Activated naive CD8-positive, alpha-beta T cell (primary cell): Measurements from ENCODE around the gene C12orf54.
"Not testable (repeated sequence)": the region's sequence is repeated elsewhere in the genome, so short reads cannot be mapped to it uniquely, and the experiment has no call there.

ENCODE experiments used
- H3K27ac Mint-ChIP-seq: one replicate; pipeline ENCODE4 v1.8.0; 2021; ENCODE audit warnings: mixed read lengths
- H3K27me3 Mint-ChIP-seq: one replicate; pipeline ENCODE4 v1.8.0; 2021; ENCODE audit warnings: mixed read lengths
- H3K36me3 Mint-ChIP-seq: one replicate; pipeline ENCODE4 v1.8.0; 2021; ENCODE audit warnings: mixed read lengths
- H3K4me1 Mint-ChIP-seq: one replicate; pipeline ENCODE4 v1.8.0; 2021; ENCODE audit warnings: low read depth, mixed read lengths
- H3K4me3 Mint-ChIP-seq: one replicate; pipeline ENCODE4 v1.8.0; 2021; ENCODE audit warnings: mild to moderate bottlenecking, mixed read lengths
- H3K9me3 Mint-ChIP-seq: one replicate; pipeline ENCODE4 v1.8.0; 2021; ENCODE audit warnings: low read depth, mixed read lengths

The C12orf54 gene

GRCh38 chr12:48482198-48482597 is at the start of gene C12orf54:
Gene C12orf54 (plus strand): TSS chr12:48482498. CDS start chr12:48483297, 799 bp downstream.
- H3K4me3 Mint-ChIP-seq = no peak within 1 kb of the TSS
- H3K27me3 Mint-ChIP-seq = no peaks in the 10 kb centered on the region
- H3K9me3 Mint-ChIP-seq = peaks cover 5% of the 10 kb centered on the region
- no peaks in the 10 kb centered on the region for H3K4me1 Mint-ChIP-seq
- H3K27ac Mint-ChIP-seq = no peak within 1 kb of the TSS
- H3K36me3 Mint-ChIP-seq = no peaks in the 10 kb centered on the region

- H3K27ac Mint-ChIP-seq, H3K4me3 Mint-ChIP-seq, H3K4me1 Mint-ChIP-seq: not testable (repeated sequence)
- Mint-ChIP-seq H3K27me3 (peaks cover 11% of the 10 kb centered on the region), H3K9me3 (peaks cover 15% of the 10 kb centered on the region), H3K36me3 (peaks cover 16% of the 10 kb centered on the region)
Observed at GRCh38 chr12:48434016-48434415, 48.3 kb upstream of the C12orf54 start.

- Mint-ChIP-seq H3K9me3 (no peaks in the 10 kb centered on the region), H3K4me3 (no peak overlapping the region), H3K27ac (no peak overlapping the region), H3K36me3 (peaks cover 2% of the 10 kb centered on the region), H3K4me1 (peaks cover 8% of the 10 kb centered on the region), H3K27me3 (no peaks in the 10 kb centered on the region)
Observed at GRCh38 chr12:48441069-48441468, 41.2 kb upstream of the C12orf54 start.

- Mint-ChIP-seq H3K4me3 (no peak overlapping the region), H3K27ac (no peak overlapping the region), H3K27me3 (no peaks in the 10 kb centered on the region), H3K9me3 (no peaks in the 10 kb centered on the region), H3K36me3 (peaks cover 2% of the 10 kb centered on the region), H3K4me1 (peaks cover 15% of the 10 kb centered on the region)
Observed at GRCh38 chr12:48442179-48442847, 40.0 kb upstream of the C12orf54 start.

- no peaks in the 10 kb centered on the region for H3K27me3 Mint-ChIP-seq
- H3K27ac Mint-ChIP-seq = no peak overlapping the region
- H3K4me1 Mint-ChIP-seq = peaks cover 15% of the 10 kb centered on the region
- no peaks in the 10 kb centered on the region for H3K36me3 Mint-ChIP-seq
- H3K4me3 Mint-ChIP-seq = no peak overlapping the region
- H3K9me3 Mint-ChIP-seq = peaks cover 3% of the 10 kb centered on the region
Observed at GRCh38 chr12:48445538-48445937, 36.8 kb upstream of the C12orf54 start.

GRCh38 chr12:48446161-48446776 is 36.0 kb upstream of the C12orf54 start:
- H3K4me3 Mint-ChIP-seq = no peak overlapping the region
- no peak overlapping the region for H3K27ac Mint-ChIP-seq

GRCh38 chr12:48447755-48448154 is 34.5 kb upstream of the C12orf54 start:
- H3K27me3 Mint-ChIP-seq = no peaks in the 10 kb centered on the region
- H3K9me3 Mint-ChIP-seq = peaks cover 3% of the 10 kb centered on the region
- no peaks in the 10 kb centered on the region for H3K36me3 Mint-ChIP-seq
- H3K4me3 Mint-ChIP-seq = no peak overlapping the region
- no peak overlapping the region for H3K27ac Mint-ChIP-seq
- H3K4me1 Mint-ChIP-seq = peaks cover 15% of the 10 kb centered on the region

More at GRCh38 chr12:48446161-48446776, 36.0 kb upstream of the C12orf54 start:
- no peaks in the 10 kb centered on the region for H3K27me3 Mint-ChIP-seq
- H3K9me3 Mint-ChIP-seq = peaks cover 3% of the 10 kb centered on the region
- peaks cover 15% of the 10 kb centered on the region for H3K4me1 Mint-ChIP-seq
- H3K36me3 Mint-ChIP-seq = no peaks in the 10 kb centered on the region

- peaks cover 3% of the 10 kb centered on the region for H3K4me1 Mint-ChIP-seq
- H3K36me3 Mint-ChIP-seq = no peaks in the 10 kb centered on the region
- H3K9me3 Mint-ChIP-seq = peaks cover 3% of the 10 kb centered on the region
- no peak overlapping the region for H3K27ac Mint-ChIP-seq
- no peaks in the 10 kb centered on the region for H3K27me3 Mint-ChIP-seq
- no peak overlapping the region for H3K4me3 Mint-ChIP-seq
Observed at GRCh38 chr12:48451372-48451771, 30.9 kb upstream of the C12orf54 start.

GRCh38 chr12:48452961-48453360 is 29.3 kb upstream of the C12orf54 start:
- not testable (repeated sequence) for H3K9me3 Mint-ChIP-seq, H3K36me3 Mint-ChIP-seq, H3K27ac Mint-ChIP-seq, H3K27me3 Mint-ChIP-seq, H3K4me1 Mint-ChIP-seq, H3K4me3 Mint-ChIP-seq

GRCh38 chr12:48454667-48455066 is 27.6 kb upstream of the C12orf54 start:
- Mint-ChIP-seq H3K27me3 (peaks cover 4% of the 10 kb centered on the region), H3K4me3 (no peak overlapping the region), H3K36me3 (no peaks in the 10 kb centered on the region)

GRCh38 chr12:48455116-48455515 is 27.2 kb upstream of the C12orf54 start:
- no peak overlapping the region for H3K4me3 Mint-ChIP-seq
- H3K27me3 Mint-ChIP-seq = peaks cover 4% of the 10 kb centered on the region
- no peak overlapping the region for H3K27ac Mint-ChIP-seq
- H3K4me1 Mint-ChIP-seq = no peaks in the 10 kb centered on the region
- H3K9me3 Mint-ChIP-seq = no peaks in the 10 kb centered on the region
- no peaks in the 10 kb centered on the region for H3K36me3 Mint-ChIP-seq

More at GRCh38 chr12:48454667-48455066, 27.6 kb upstream of the C12orf54 start:
- peaks cover 3% of the 10 kb centered on the region for H3K9me3 Mint-ChIP-seq
- no peaks in the 10 kb centered on the region for H3K4me1 Mint-ChIP-seq
- H3K27ac Mint-ChIP-seq = no peak overlapping the region

- Mint-ChIP-seq H3K27ac (no peak overlapping the region), H3K36me3 (no peaks in the 10 kb centered on the region), H3K9me3 (no peaks in the 10 kb centered on the region), H3K4me3 (no peak overlapping the region), H3K27me3 (peaks cover 6% of the 10 kb centered on the region), H3K4me1 (no peaks in the 10 kb centered on the region)
Observed at GRCh38 chr12:48459259-48459658, 23.0 kb upstream of the C12orf54 start.

- not testable (repeated sequence) for H3K4me1 Mint-ChIP-seq, H3K27ac Mint-ChIP-seq, H3K4me3 Mint-ChIP-seq
- Mint-ChIP-seq H3K36me3 (peaks cover 22% of the 10 kb centered on the region), H3K27me3 (peaks cover 15% of the 10 kb centered on the region), H3K9me3 (peaks cover 25% of the 10 kb centered on the region)
Observed at GRCh38 chr12:48469027-48469426, 13.3 kb upstream of the C12orf54 start.

- peaks cover 18% of the 10 kb centered on the region for H3K27me3 Mint-ChIP-seq
- no peaks in the 10 kb centered on the region for H3K4me1 Mint-ChIP-seq
- H3K9me3 Mint-ChIP-seq = peaks cover 25% of the 10 kb centered on the region
- H3K36me3 Mint-ChIP-seq = peaks cover 22% of the 10 kb centered on the region
- no peak within 1 kb of the TSS for H3K27ac Mint-ChIP-seq
- H3K4me3 Mint-ChIP-seq = no peak within 1 kb of the TSS
Observed at GRCh38 chr12:48472259-48472658, 10.0 kb upstream of the C12orf54 start, which contains the start of gene ANP32D. Gene ANP32D (plus strand): TSS chr12:48472559. CDS start chr12:48472665, 106 bp downstream.

GRCh38 chr12:48473061-48473460 is 9.2 kb upstream of the C12orf54 start:
- Mint-ChIP-seq H3K4me1 (no peaks in the 10 kb centered on the region), H3K4me3 (no peak overlapping the region), H3K27me3 (peaks cover 18% of the 10 kb centered on the region), H3K27ac (no peak overlapping the region), H3K9me3 (peaks cover 25% of the 10 kb centered on the region), H3K36me3 (peaks cover 20% of the 10 kb centered on the region)
